ENCODE results near the gene MACROH2A1. TPM values are rescaled to one million over a fixed set of nuclear protein-coding genes. Genes with fewer than 3 reads are reported as not detected.

MACROH2A1 gene
- total and polyA plus RNA-seq, 9 of the 15 experiments (the other 6 are each of a cell fraction or from before 2014, with no cell fraction given) = 44.9 to 289 (median 193) TPM

- TF ChIP-seq ZBTB40 (IDR thresholded peaks at IDR 0.05) = no peak
- TF ChIP-seq ZBTB40 (CRISPR knock-in tag; IDR thresholded peaks at IDR 0.05) = no peak
- no peak for TF ChIP-seq CBX3 (IDR thresholded peaks at IDR 0.05; ENCODE audit: borderline replicate concordance in 1 of 2, low read length in 2 of 2)
- TF ChIP-seq ZNF695 (CRISPR knock-in tag; IDR thresholded peaks at IDR 0.05) = no peak; the same call in 1 of the 2 replicates
- no peak for TF ChIP-seq ZNF24 (IDR thresholded peaks at IDR 0.05)
- TF ChIP-seq BRF1 (IDR thresholded peaks at IDR 0.05; ENCODE audit: borderline replicate concordance, extremely low read depth, insufficient read length) = no peak
- no peak for TF ChIP-seq EZH2 (IDR thresholded peaks at IDR 0.05; ENCODE audit: borderline replicate concordance, low read depth, low read length)
- TF ChIP-seq ZNF740 (CRISPR knock-in tag; IDR thresholded peaks at IDR 0.05) = no peak; the same call in 1 of the 2 replicates
- TF ChIP-seq ZNF740 (tag; IDR thresholded peaks at IDR 0.05) = no peak
- TF ChIP-seq CCNT2 (IDR thresholded peaks at IDR 0.05; ENCODE audit: borderline replicate concordance, extremely low read depth, insufficient read length, low read depth, low read length) = no peak
- no peak for TF ChIP-seq XRCC4 (IDR thresholded peaks at IDR 0.05; ENCODE audit: extremely low read depth, insufficient read depth, insufficient read length)
- no peak for TF ChIP-seq ATF7 (IDR thresholded peaks at IDR 0.05)
- no peak for TF ChIP-seq USF2 (CRISPR knock-in tag; IDR thresholded peaks at IDR 0.05)
- no peak for TF ChIP-seq SAFB2 (IDR thresholded peaks at IDR 0.05; ENCODE audit: borderline replicate concordance, low read depth, low read length, severe bottlenecking)
- TF ChIP-seq PCBP2 (IDR thresholded peaks at IDR 0.05; ENCODE audit: low read depth, low read length, poor library complexity, severe bottlenecking) = no peak
- TF ChIP-seq ZNF12 (CRISPR knock-in tag; IDR thresholded peaks at IDR 0.05) = no peak
- TF ChIP-seq SP2 (IDR thresholded peaks at IDR 0.05; ENCODE audit: extremely low read depth, low read depth, low read length, poor library complexity, severe bottlenecking) = no peak
- no peak for TF ChIP-seq ILK (tag; IDR thresholded peaks at IDR 0.05; ENCODE audit: borderline replicate concordance, low read depth)
- TF ChIP-seq PYGO2 (tag; IDR thresholded peaks at IDR 0.05) = no peak
Observed at GRCh38 chr5:135437422-135437795, 38.4 kb upstream of the MACROH2A1 start (continued).

Measured in K562 (cell line).